Mesothelial cell of epicardium (in vitro differentiated cells): ENCODE data around the gene C5orf15. TPM values are rescaled to one million over a fixed set of nuclear protein-coding genes. Genes with fewer than 3 reads are reported as not detected.

Experiments used
- DNase-seq, 2 experiments: peaks; one replicate each; pipeline ENCODE4 v3.0.0; 2021; ENCODE audit warnings: low spot score in 2 of 2; ENCODE audit not compliant: unreplicated experiment in 2 of 2
- H3K27ac Mint-ChIP-seq: 2 replicates; pipeline ENCODE4 v1.8.0; 2021; ENCODE audit warnings: mixed read lengths
- H3K27me3 Mint-ChIP-seq: 2 replicates; pipeline ENCODE4 v1.8.0; 2021; ENCODE audit warnings: low read depth, mixed read lengths
- H3K36me3 Mint-ChIP-seq: 2 replicates; pipeline ENCODE4 v1.8.0; 2021; ENCODE audit warnings: mixed read lengths
- H3K4me1 Mint-ChIP-seq: 2 replicates; pipeline ENCODE4 v1.8.0; 2021; ENCODE audit warnings: mixed read lengths
- H3K4me3 Mint-ChIP-seq: 2 replicates; pipeline ENCODE4 v1.8.0; 2021; ENCODE audit warnings: mild to moderate bottlenecking, moderate library complexity, mixed read lengths
- H3K9me3 Mint-ChIP-seq: 2 replicates; pipeline ENCODE4 v1.8.0; 2021; ENCODE audit warnings: mixed read lengths
- total RNA-seq: library from RNA; stranded (reverse); gene quantifications from 3 replicates; pipeline ENCODE4 v1.2.1, GENCODE V29; 2021
- TF ChIP-seq, protein P1 (sequence below): fragments of 200-600 bp; sonication (generic); IDR thresholded peaks from one replicate; pipeline ENCODE4 v1.5.0; 2021; ENCODE audit warnings: antibody characterized with exemption; ENCODE audit not compliant: unreplicated experiment

Gene C5orf15
- total RNA-seq, 1 donor from 2014 or later: 44.2 TPM

DNA sequence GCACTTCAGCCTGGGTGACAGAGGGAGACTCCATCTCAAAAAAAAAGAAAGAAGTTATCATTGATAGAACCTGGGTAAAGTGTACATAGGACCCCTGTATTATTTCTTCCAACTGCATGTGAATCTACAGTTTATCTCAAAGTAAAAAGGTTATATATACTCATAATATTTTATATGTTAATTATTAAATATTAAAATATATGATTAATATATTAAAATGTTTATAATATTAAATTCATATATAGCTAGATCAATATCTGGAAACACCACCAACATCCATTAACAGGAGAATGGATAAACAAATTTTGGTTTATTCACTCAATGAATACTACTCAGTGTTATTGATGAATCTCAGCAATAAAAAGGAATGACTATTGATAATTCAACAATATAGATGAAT, 19.7 kb downstream of the C5orf15 start:
- no peak for DNase-seq
- Mint-ChIP-seq H3K4me1 (peaks cover 5% of the 10 kb centered on the region), H3K9me3 (no peaks in the 10 kb centered on the region), H3K27ac (no peak overlapping the region), H3K36me3 (peaks cover 5% of the 10 kb centered on the region), H3K27me3 (no peaks in the 10 kb centered on the region), H3K4me3 (no peak overlapping the region)
- TF ChIP-seq, protein P1, sequence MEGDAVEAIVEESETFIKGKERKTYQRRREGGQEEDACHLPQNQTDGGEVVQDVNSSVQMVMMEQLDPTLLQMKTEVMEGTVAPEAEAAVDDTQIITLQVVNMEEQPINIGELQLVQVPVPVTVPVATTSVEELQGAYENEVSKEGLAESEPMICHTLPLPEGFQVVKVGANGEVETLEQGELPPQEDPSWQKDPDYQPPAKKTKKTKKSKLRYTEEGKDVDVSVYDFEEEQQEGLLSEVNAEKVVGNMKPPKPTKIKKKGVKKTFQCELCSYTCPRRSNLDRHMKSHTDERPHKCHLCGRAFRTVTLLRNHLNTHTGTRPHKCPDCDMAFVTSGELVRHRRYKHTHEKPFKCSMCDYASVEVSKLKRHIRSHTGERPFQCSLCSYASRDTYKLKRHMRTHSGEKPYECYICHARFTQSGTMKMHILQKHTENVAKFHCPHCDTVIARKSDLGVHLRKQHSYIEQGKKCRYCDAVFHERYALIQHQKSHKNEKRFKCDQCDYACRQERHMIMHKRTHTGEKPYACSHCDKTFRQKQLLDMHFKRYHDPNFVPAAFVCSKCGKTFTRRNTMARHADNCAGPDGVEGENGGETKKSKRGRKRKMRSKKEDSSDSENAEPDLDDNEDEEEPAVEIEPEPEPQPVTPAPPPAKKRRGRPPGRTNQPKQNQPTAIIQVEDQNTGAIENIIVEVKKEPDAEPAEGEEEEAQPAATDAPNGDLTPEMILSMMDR: no peak

DNA sequence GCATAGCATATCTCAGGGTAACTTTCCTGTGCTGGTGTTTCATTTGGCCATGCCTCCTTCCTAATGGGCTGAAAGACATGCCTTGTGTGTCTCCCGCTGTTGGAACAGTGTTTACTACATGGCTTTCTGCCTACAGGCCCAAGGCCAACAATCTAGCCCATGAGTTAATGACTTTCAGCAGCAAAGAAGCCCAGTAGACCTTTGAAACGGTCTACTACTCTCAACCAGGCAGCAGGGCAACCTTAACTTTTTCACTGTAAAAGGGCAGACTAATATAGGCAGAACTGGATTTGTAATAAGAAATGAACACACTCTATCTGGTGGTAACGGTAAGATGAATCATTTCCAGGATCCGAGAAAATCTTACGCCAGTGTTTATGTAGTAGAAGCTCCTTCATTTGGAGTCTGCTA, 21.0 kb downstream of the C5orf15 start:
- Mint-ChIP-seq H3K36me3 (no peaks in the 10 kb centered on the region), H3K4me3 (no peak overlapping the region), H3K27me3 (no peaks in the 10 kb centered on the region), H3K9me3 (no peaks in the 10 kb centered on the region), H3K4me1 (peaks cover 16% of the 10 kb centered on the region), H3K27ac (no peak overlapping the region)
- DNase-seq: no peak
- TF ChIP-seq, protein P1: no peak

DNA sequence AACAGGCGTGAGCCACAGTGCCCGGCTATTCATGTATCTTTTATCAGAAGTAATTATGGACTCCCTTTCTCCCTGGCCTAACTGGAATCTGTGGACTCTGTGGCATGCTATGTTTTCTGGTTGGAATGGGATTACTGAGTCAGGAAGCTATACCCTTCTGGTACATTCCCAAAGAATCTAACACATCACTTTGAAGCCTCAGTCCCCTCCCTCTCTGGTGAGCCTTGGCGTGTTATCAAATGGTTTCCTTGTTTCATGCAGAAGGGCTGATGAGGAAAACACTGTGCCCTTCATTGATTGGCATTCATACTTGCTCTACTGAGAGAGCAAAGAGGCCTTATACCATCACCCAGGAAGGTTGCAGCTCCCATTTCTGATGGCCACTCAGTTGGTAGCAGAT, 22.9 kb downstream of the C5orf15 start:
- H3K4me1 Mint-ChIP-seq: peaks cover 16% of the 10 kb centered on the region
- no peak for DNase-seq
- H3K36me3 Mint-ChIP-seq: no peaks in the 10 kb centered on the region
- no peak overlapping the region for H3K4me3 Mint-ChIP-seq
- no peak overlapping the region for H3K27ac Mint-ChIP-seq
- no peaks in the 10 kb centered on the region for H3K27me3 Mint-ChIP-seq
- TF ChIP-seq, protein P1: no peak
- H3K9me3 Mint-ChIP-seq: no peaks in the 10 kb centered on the region

DNA sequence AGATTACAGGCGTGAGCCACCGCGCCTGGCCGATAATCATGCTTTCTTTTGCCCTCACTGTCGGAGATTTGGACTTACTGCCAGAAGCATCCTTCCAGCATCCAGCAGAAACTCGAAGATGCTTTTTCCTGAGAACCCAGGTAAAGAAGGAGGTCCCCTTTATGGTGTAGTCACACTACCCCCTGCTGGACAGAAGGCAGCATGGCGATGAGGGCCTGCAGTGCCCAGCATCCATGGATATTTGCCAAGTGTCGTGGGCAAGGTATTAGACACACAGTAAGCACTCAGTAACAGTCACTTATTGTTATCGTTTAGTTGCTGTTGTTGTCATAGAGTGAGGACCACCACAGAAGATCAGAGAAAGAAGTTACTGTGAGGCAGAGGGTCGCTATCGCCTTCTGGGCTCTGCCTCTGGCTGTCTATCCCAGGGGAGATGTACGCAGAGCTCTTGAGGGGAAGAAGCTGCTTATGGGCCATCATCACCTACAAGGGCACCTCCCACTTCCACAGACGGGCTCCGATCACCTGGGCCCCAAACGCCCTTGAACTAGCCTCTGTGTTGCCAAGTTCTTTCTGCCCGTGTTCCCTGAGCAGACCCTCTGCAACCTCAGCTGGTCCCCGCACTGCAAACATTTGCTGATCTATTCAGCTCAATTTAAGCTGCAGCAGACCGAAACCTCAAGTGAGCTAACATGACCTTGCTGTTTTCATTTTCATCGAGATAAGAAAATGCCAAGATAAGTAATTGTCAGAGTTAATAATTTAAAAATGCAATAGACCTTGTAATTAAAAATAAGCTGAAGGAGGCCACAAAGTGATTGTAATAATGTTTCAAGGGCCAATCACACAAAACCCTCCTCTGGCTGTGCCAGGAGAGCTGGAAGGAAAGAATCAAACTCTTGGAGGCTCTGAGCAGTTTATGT, 23.9 kb downstream of the C5orf15 start:
- H3K27me3 Mint-ChIP-seq: no peaks in the 10 kb centered on the region
- no peak overlapping the region for H3K27ac Mint-ChIP-seq
- DNase-seq: peak; percentile 48 to 73
- no peak overlapping the region for H3K4me3 Mint-ChIP-seq
- peaks cover 19% of the 10 kb centered on the region for H3K4me1 Mint-ChIP-seq
- TF ChIP-seq, protein P1: peak; percentile 74
- no peaks in the 10 kb centered on the region for H3K36me3 Mint-ChIP-seq
- H3K9me3 Mint-ChIP-seq: no peaks in the 10 kb centered on the region

DNA sequence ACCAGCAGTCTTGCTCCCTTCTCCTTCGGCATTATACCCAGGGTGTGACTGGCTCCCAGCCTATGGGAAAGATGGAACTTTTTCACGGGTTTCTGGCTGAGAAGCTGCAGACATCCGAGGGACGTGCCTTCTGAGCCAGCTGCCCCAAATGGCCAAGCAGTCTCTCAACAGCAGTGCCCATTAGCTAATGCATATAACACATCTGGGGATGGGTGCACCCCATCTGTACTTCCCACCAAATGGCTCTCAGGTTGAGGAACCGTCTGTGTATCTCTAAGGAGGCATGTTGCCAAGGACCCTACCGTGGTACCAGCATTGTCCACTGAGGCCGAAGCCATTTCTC, 25.0 kb downstream of the C5orf15 start:
- Mint-ChIP-seq H3K27me3 (no peaks in the 10 kb centered on the region), H3K27ac (no peak overlapping the region), H3K36me3 (no peaks in the 10 kb centered on the region), H3K4me1 (peaks cover 30% of the 10 kb centered on the region), H3K9me3 (no peaks in the 10 kb centered on the region), H3K4me3 (no peak overlapping the region)
- TF ChIP-seq, protein P1: no peak
- no peak for DNase-seq
